ENCODE results near the gene AGBL4.

AGBL4 gene

DNA sequence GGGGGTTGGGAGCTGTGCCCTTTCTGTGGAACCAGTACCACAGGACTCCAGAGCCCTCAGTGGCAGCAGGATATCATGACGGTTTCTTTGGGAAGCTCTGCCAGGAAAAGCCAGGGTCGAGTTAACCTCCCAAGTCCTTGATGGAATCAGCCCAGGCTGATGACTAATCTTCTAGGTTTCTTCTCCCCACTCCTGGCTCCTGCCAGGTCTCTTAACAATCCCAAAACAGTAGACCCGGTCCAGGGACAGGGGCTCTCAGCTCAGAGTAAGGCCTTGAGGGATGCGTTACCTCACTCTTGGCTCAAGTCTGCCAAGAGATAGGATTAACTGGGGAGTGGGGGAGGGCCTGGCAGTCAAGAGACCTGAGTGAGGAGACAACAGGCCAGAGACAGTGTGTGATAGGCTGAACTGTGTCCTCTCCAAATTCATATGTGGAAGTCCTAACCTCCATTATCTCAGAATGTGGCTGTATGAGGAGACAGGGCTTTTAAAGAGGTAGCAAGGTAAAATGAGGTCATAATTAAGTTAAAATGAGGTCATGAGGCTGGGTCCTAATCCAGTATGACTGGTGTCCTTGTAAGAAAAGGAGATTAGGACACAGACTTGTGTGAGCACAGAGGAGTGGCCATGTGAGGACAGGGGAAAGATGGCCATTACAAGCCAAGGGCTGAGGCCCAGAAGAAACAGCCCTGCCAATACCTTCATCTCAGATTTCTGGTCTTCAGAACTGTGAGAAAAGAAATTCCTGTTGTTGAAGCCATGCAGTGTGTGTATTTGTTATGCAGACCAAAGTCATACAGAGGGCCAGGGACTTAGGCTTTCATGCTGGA is 1342.1 kb downstream of the AGBL4 start:
- in situ Hi-C loops (cut with HindIII; ENCODE audit: low sequenced_read_pairs): no loop called here
- DNase-seq (ENCODE audit: low read depth, low spot score): peak; percentile 30
- TF ChIP-seq, protein P1, sequence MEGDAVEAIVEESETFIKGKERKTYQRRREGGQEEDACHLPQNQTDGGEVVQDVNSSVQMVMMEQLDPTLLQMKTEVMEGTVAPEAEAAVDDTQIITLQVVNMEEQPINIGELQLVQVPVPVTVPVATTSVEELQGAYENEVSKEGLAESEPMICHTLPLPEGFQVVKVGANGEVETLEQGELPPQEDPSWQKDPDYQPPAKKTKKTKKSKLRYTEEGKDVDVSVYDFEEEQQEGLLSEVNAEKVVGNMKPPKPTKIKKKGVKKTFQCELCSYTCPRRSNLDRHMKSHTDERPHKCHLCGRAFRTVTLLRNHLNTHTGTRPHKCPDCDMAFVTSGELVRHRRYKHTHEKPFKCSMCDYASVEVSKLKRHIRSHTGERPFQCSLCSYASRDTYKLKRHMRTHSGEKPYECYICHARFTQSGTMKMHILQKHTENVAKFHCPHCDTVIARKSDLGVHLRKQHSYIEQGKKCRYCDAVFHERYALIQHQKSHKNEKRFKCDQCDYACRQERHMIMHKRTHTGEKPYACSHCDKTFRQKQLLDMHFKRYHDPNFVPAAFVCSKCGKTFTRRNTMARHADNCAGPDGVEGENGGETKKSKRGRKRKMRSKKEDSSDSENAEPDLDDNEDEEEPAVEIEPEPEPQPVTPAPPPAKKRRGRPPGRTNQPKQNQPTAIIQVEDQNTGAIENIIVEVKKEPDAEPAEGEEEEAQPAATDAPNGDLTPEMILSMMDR (IDR thresholded peaks at IDR 0.05; ENCODE audit: low read depth, low read length): no peak
- no peak overlapping the region for H3K4me3 ChIP-seq (ENCODE audit: low read depth, low read length)

DNA sequence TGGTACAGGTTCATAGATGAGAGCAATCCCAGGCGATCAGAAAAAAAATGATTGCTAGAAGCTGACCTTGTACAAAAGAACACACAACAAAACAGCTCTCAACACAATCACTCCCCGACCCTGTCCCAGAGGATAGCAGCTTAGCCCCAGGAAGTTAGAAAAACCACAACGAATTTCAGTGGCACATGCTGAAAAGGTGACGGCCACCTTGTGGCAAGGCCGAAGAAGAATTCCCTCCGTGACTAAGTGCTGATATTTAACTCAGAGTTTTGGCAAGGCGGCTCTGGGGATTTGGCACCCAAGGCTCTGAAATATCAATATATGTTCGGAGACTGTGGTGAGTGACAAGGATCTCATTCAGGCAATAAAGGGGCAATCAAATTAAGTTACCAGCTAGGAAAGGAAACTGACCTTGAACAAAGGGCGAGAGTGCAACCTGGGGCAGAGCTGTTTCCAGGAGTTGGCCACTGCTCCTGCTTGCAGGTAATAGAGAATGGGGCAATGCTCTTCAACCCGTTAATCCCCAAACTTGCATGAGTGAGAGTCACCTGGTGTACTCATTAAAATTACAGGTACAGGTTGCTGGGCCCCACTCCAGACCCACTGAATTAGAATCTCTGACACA is 1343.2 kb downstream of the AGBL4 start:
- no peak for DNase-seq (ENCODE audit: low read depth, low spot score)
- TF ChIP-seq, protein P1 (IDR thresholded peaks at IDR 0.05; ENCODE audit: low read depth, low read length): no peak
- H3K4me3 ChIP-seq (ENCODE audit: low read depth, low read length): no peak overlapping the region
- in situ Hi-C loops (cut with HindIII; ENCODE audit: low sequenced_read_pairs): no loop called here

DNA sequence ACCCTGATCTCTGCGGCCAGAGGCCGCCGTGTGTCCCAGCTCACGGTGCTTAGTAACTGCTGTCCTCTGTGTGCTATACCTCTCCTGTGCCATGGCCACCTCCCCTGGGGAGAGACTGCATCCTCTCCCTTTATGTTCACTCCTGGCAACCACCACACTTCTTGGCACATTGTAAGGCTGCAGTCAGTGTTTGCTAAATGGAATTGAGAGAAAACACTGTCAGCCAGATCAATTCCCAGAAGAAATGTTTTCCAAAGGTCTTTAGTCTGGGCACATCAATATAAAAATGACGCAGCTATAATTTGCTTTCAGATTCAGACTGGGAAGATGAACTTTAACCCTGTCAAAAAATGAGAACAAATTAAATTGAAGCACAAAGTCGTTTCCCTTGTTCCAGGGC is 1343.9 kb downstream of the AGBL4 start:
- no peak for DNase-seq (ENCODE audit: low read depth, low spot score)
- TF ChIP-seq, protein P1 (IDR thresholded peaks at IDR 0.05; ENCODE audit: low read depth, low read length): no peak
- H3K4me3 ChIP-seq (ENCODE audit: low read depth, low read length): no peak overlapping the region
- in situ Hi-C loops (cut with HindIII; ENCODE audit: low sequenced_read_pairs): no loop called here

DNA sequence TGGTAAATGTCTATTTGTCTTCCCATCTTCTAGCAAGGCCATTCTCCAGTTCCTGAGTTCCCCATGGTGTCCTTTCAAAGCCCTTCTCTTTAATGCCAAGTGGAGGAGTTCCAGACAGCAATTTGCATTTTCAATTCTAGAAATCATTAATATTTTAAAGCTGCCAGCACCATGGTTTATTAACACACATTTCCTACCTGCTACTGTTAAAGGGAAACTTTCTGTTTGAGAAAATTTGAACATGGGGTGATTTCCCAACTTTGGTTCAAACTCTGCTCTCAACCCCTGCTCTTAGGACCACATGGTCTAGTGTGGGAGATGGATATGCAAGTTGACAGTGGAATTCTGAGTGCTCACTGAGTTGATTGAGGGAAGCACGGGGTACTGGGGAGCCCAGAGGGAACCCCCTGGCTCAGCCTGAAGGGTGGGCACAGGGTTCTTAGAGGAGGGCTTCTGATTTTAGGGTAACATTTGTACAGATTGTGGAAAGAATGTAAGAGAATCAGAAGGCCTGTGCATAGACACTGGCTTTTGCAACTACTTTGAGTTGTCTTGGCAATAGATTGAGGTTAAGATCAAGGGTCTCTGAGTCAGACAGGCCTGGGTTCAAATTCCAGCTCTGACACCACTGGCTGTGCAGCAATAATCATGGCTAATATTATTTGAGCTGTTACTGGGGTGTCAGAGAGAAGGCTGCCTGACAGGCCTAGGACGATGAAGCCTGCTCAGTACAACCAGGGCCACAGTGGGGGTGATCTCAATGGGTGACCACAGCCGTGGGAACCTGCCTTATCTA is 1344.8 kb downstream of the AGBL4 start:
- in situ Hi-C loops (cut with HindIII; ENCODE audit: low sequenced_read_pairs): no loop called here
- TF ChIP-seq, protein P1 (IDR thresholded peaks at IDR 0.05; ENCODE audit: low read depth, low read length): no peak
- no peak for DNase-seq (ENCODE audit: low read depth, low spot score)
- H3K4me3 ChIP-seq (ENCODE audit: low read depth, low read length): no peak overlapping the region

DNA sequence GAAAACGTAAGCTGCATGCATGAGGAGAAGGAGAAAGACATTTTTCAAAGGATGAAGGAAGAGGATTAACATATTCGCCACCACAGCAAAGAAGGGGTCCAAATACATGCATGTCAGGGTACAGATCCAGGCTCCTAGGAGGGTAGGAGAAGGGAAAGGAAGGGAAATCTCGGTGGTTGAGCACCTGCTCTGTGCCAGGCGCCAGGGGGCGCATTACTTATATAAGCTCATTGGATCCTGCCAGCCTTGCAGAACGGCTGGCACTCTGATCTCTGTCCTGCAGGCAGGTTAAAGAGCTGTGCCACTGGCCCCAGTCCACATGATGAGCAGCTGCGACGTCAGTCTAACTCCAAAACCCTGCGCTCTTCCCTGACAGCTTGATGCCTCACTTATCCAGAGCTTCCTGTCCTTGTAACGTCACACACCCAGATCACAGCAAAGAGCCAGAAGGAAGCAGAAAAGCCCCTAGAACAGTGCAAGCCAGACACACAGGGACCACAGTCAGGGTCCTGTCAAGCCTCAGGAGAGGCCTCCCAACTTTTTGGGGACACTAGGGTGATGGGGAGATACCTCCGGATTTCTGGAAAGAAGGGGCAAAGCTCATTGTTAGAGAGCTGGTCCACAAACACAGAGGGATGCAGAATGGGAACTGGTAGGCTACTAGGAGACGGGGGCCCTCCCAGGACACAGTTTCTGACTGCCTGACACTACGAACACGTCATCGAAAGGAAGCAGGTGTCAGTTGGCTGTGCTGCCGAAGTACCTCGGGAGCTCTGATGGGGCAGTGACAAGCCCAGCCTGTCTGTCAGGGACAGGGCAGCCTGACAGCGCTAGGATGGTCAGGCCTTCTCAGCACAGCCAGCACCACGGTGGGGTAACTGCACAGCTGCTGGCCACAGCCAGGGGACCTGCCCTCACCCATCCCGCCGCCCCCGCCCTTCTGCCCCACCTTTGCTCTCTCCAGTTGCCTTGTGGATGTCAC is 1346.2 kb downstream of the AGBL4 start:
- peak; percentile 67 for DNase-seq (ENCODE audit: low read depth, low spot score)
- no peak overlapping the region for H3K4me3 ChIP-seq (ENCODE audit: low read depth, low read length)
- TF ChIP-seq, protein P1 (IDR thresholded peaks at IDR 0.05; ENCODE audit: low read depth, low read length): peak; percentile 77
- in situ Hi-C loops (cut with HindIII; ENCODE audit: low sequenced_read_pairs): no loop called here
